Measurements from ENCODE around the gene ARFGAP3.

- TF ChIP-seq POLR2A (IDR thresholded peaks at IDR 0.05), result no peak
- TF ChIP-seq, protein P1, sequence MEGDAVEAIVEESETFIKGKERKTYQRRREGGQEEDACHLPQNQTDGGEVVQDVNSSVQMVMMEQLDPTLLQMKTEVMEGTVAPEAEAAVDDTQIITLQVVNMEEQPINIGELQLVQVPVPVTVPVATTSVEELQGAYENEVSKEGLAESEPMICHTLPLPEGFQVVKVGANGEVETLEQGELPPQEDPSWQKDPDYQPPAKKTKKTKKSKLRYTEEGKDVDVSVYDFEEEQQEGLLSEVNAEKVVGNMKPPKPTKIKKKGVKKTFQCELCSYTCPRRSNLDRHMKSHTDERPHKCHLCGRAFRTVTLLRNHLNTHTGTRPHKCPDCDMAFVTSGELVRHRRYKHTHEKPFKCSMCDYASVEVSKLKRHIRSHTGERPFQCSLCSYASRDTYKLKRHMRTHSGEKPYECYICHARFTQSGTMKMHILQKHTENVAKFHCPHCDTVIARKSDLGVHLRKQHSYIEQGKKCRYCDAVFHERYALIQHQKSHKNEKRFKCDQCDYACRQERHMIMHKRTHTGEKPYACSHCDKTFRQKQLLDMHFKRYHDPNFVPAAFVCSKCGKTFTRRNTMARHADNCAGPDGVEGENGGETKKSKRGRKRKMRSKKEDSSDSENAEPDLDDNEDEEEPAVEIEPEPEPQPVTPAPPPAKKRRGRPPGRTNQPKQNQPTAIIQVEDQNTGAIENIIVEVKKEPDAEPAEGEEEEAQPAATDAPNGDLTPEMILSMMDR (IDR thresholded peaks at IDR 0.05), result no peak
These were observed 35.1 kb upstream of the ARFGAP3 start for GRCh38 chr22:42892156-42892555.

Measured in heart left ventricle (tissue), 13 donors.